HCT116 (cell line): ENCODE measurements around the gene NRCAM. TPM values are rescaled to one million over a fixed set of nuclear protein-coding genes. Genes with fewer than 3 reads are reported as not detected.

Experiments
- ATAC-seq: fragments of 200-7000 bp; cut with Tn5 transposase; 2 replicates; pipeline ENCODE4 v1.9.1; 2020; ENCODE audit warnings: mild to moderate bottlenecking, moderate library complexity
- BruUV-seq: library from RNA; stranded (reverse); fragments of 400-500 nt; replicated peaks from 2 replicates; lab custom pipeline; 2021; lab: Mats Ljungman, UMichigan
- CTCF ChIA-PET: fragments of 300-600 bp; sonication (Branson Sonifier 250); formaldehyde crosslinking; loops from one replicate; lab custom pipeline; 2021; ENCODE audit warnings: antibody characterized with exemption; lab: Charles Lee
- POLR2A ChIA-PET: fragments of 300-600, 350-600 bp; sonication (Branson Sonifier 250); formaldehyde crosslinking; loops from one replicate; lab custom pipeline; 2021; ENCODE audit warnings: antibody characterized with exemption; lab: Charles Lee
- RAD21 ChIA-PET, 2 experiments: fragments of 300-600 bp; sonication (Branson Sonifier 250); formaldehyde crosslinking; loops; one replicate each; lab custom pipeline; 2023; ENCODE audit warnings: low total read pairs in 2 of 2; ENCODE audit not compliant: uncharacterized antibody in 2 of 2, unreplicated experiment in 2 of 2, low non-redundant PET in 1 of 2; lab: Charles Lee
- DNase-seq: peaks from one replicate; pipeline ENCODE4 v3.0.0-alpha.2; 2010; ENCODE audit warnings: low read depth, low spot score
- H2AFZ ChIP-seq: fragments of 200-600 bp; shearing (Covaris generic), sonication (generic); 2 replicates; pipeline ENCODE4 v1.6.1; 2017; ENCODE audit warnings: low read depth, mixed run types, mixed read lengths, antibody characterized with exemption, low read length; ENCODE audit not compliant: poor library complexity, severe bottlenecking
- H3K27ac ChIP-seq: 2 replicates; pipeline ENCODE4 v1.5.1; 2012; ENCODE audit warnings: low read depth, low read length
- H3K27me3 ChIP-seq: fragments of 200-600 bp; sonication (generic); 2 replicates; pipeline ENCODE4 v1.6.1; 2016; ENCODE audit warnings: mixed run types, low read length, mixed read lengths; ENCODE audit not compliant: insufficient read depth
- H3K36me3 ChIP-seq, 2 experiments: fragments of 200-500 bp in 1 of 2; fragments of 200-600 bp in 1 of 2; sonication (Bioruptor generic) in 1 of 2; sonication (generic) in 1 of 2; 2 replicates each; pipeline versions ENCODE4 v1.5.1 to v1.6.1; 2014 to 2016; ENCODE audit warnings: low read length in 2 of 2, inconsistent platforms in 1 of 2, mixed read lengths in 1 of 2, mixed run types in 1 of 2; ENCODE audit not compliant: insufficient read depth in 2 of 2, control insufficient read depth in 1 of 2
- H3K4me1 ChIP-seq, 2 experiments: fragments of 200-600 bp in 1 of 2; sonication (generic) in 1 of 2; 2 replicates each; pipeline versions ENCODE4 v1.5.1 to v1.6.1; 2012 to 2017; ENCODE audit warnings: low read length in 2 of 2, inconsistent platforms in 1 of 2, mild to moderate bottlenecking in 1 of 2, mixed read lengths in 1 of 2, mixed run types in 1 of 2, moderate library complexity in 1 of 2; ENCODE audit not compliant: insufficient read depth in 2 of 2, control insufficient read depth in 1 of 2
- H3K4me2 ChIP-seq: fragments of 200-600 bp; sonication (generic); 2 replicates; pipeline ENCODE4 v1.6.1; 2017; ENCODE audit warnings: mixed run types, low read length, mixed read lengths
- H3K4me3 ChIP-seq, 2 experiments: fragments of 200-600 bp in 1 of 2; sonication (generic) in 1 of 2; replicated peaks in 1 of 2; 2 replicates each; pipeline ENCODE4 v1.5.1; 2011 to 2016; ENCODE audit warnings: low read length in 2 of 2, control low read depth in 1 of 2, low read depth in 1 of 2, mild to moderate bottlenecking in 1 of 2, mixed read lengths in 1 of 2, mixed run types in 1 of 2
- H3K79me2 ChIP-seq: fragments of 200-600 bp; sonication (generic); 2 replicates; pipeline ENCODE4 v1.6.1; 2017; ENCODE audit warnings: mild to moderate bottlenecking, mixed run types, low read length, moderate library complexity, mixed read lengths; ENCODE audit not compliant: insufficient read depth
- H3K9ac ChIP-seq: fragments of 200-600 bp; sonication (generic); 2 replicates; pipeline ENCODE4 v1.6.1; 2016; ENCODE audit warnings: low read length, mixed read lengths
- H3K9me2 ChIP-seq: fragments of 200-600 bp; sonication (generic), shearing (Covaris generic); 2 replicates; pipeline ENCODE4 v1.6.1; 2017; ENCODE audit warnings: mixed run types, mild to moderate bottlenecking, moderate library complexity; ENCODE audit not compliant: insufficient read depth
- H3K9me3 ChIP-seq, 2 experiments: fragments of 200-500 bp in 1 of 2; fragments of 200-600 bp in 1 of 2; sonication (Bioruptor generic) in 1 of 2; sonication (generic) in 1 of 2; 2 replicates each; pipeline ENCODE4 v1.6.1; 2014 to 2017; ENCODE audit warnings: low read length in 2 of 2, mixed read lengths in 2 of 2, inconsistent platforms in 1 of 2, low read depth in 1 of 2, mild to moderate bottlenecking in 1 of 2, mixed run types in 1 of 2, moderate library complexity in 1 of 2; ENCODE audit not compliant: control insufficient read depth in 1 of 2, insufficient read depth in 1 of 2
- H4K20me1 ChIP-seq: fragments of 200-600 bp; sonication (generic), shearing (Covaris generic); 2 replicates; pipeline ENCODE4 v1.6.1; 2017; ENCODE audit warnings: mixed run types, mild to moderate bottlenecking, moderate library complexity; ENCODE audit not compliant: insufficient read depth
- ATF3 ChIP-seq: IDR thresholded peaks from 2 replicates; pipeline ENCODE4 v1.6.1; 2012
- CBX3 ChIP-seq: IDR thresholded peaks from 2 replicates; pipeline ENCODE4 v1.6.1; 2012; ENCODE audit warnings: low read depth
- CEBPB ChIP-seq: IDR thresholded peaks from 2 replicates; pipeline ENCODE4 v1.6.1; 2012; ENCODE audit warnings: low read depth
- CTCF ChIP-seq, 3 experiments: fragments of 200-600 bp in 1 of 3; sonication (generic) in 1 of 3; IDR thresholded peaks in 2 of 3; conservative IDR thresholded peaks in 1 of 3; 2 replicates each; pipeline ENCODE4 v1.5.1; 2012 to 2017; ENCODE audit warnings: low read depth in 2 of 3, low read length in 2 of 3, antibody characterized with exemption in 1 of 3, borderline replicate concordance in 1 of 3, control low read depth in 1 of 3, mild to moderate bottlenecking in 1 of 3, mixed read lengths in 1 of 3, mixed run types in 1 of 3, moderate library complexity in 1 of 3; ENCODE audit not compliant: insufficient read depth in 1 of 3
- EGR1 ChIP-seq: IDR thresholded peaks from 2 replicates; pipeline ENCODE4 v1.6.1; 2012; ENCODE audit warnings: low read depth
- ELF1 ChIP-seq: IDR thresholded peaks from 2 replicates; pipeline ENCODE4 v1.6.1; 2012; ENCODE audit warnings: low read depth, borderline replicate concordance
- EZH2 ChIP-seq: fragments of 200-600 bp; sonication (generic); IDR thresholded peaks from 2 replicates; pipeline ENCODE4 v1.6.1; 2017; ENCODE audit warnings: antibody characterized with exemption, mixed run types
- EZH2phosphoT487 ChIP-seq: fragments of 200-600 bp; IDR thresholded peaks from 2 replicates; pipeline ENCODE4 v1.6.1; 2018; ENCODE audit warnings: antibody characterized with exemption, borderline replicate concordance
- FOSL1 ChIP-seq: IDR thresholded peaks from 2 replicates; pipeline ENCODE4 v1.6.1; 2012; ENCODE audit warnings: low read depth
- JUND ChIP-seq: IDR thresholded peaks from 2 replicates; pipeline ENCODE4 v1.6.1; 2012
- MAX ChIP-seq: IDR thresholded peaks from 2 replicates; pipeline ENCODE4 v1.6.1; 2012
- POLR2A ChIP-seq: IDR thresholded peaks from 2 replicates; pipeline ENCODE4 v1.7.0; 2011; ENCODE audit warnings: borderline replicate concordance; ENCODE audit not compliant: insufficient read depth, insufficient read length; ENCODE audit errors: extremely low read depth
- POLR2AphosphoS5 ChIP-seq: IDR thresholded peaks from 2 replicates; pipeline ENCODE4 v1.6.1; 2011; ENCODE audit warnings: mild to moderate bottlenecking, low read depth, low read length, moderate library complexity
- RAD21 ChIP-seq: IDR thresholded peaks from 2 replicates; pipeline ENCODE4 v1.6.1; 2012; ENCODE audit warnings: low read depth, mild to moderate bottlenecking
- REST ChIP-seq: IDR thresholded peaks from 2 replicates; pipeline ENCODE4 v1.6.1; 2012; ENCODE audit warnings: low read depth
- SIN3A ChIP-seq: IDR thresholded peaks from 2 replicates; pipeline ENCODE4 v1.6.1; 2012; ENCODE audit warnings: low read depth
- SP1 ChIP-seq: IDR thresholded peaks from 2 replicates; pipeline ENCODE4 v1.6.1; 2012; ENCODE audit warnings: low read depth
- YY1 ChIP-seq: IDR thresholded peaks from 2 replicates; pipeline ENCODE4 v1.6.1; 2011; ENCODE audit warnings: low read length, low read depth, moderate library complexity, mild to moderate bottlenecking; ENCODE audit not compliant: insufficient replicate concordance; ENCODE audit errors: extremely low read depth
- ZBTB33 ChIP-seq: IDR thresholded peaks from 2 replicates; pipeline ENCODE4 v1.6.1; 2011; ENCODE audit warnings: mild to moderate bottlenecking, low read length, moderate library complexity; ENCODE audit not compliant: insufficient replicate concordance; ENCODE audit errors: extremely low read depth
- ZFX ChIP-seq: fragments of 450-650 bp; IDR thresholded peaks from 2 replicates; pipeline ENCODE4 v1.6.1; 2017
- ZNF274 ChIP-seq: fragments of 200-500 bp; sonication (Bioruptor generic); IDR thresholded peaks from 2 replicates; pipeline ENCODE4 v1.6.1; 2014; ENCODE audit warnings: mild to moderate bottlenecking, low read depth, low read length, inconsistent platforms
- intact Hi-C: fragments of 100-400 bp; cut with micrococcal nuclease; formaldehyde crosslinking; loops from 2 replicates; pipeline ENCODE4 v1.10.0; 2022
- total RNA-seq: library from RNA; stranded (reverse); gene quantifications from one replicate; pipeline ENCODE4 v1.2.1, GENCODE V29; 2021; ENCODE audit not compliant: unreplicated experiment

Gene NRCAM
- total RNA-seq, 1 experiment from 2014 or later, result 0.15 TPM

GRCh38 chr7:108497082-108497725 lies 41.0 kb upstream of the NRCAM start:
- intact Hi-C loops, result loop anchor here (1.0 kb wide), 1 partner anchor 316 kb away; no protein-coding TSS in a partner anchor
- Histone ChIP-seq H3K27ac (no peak overlapping the region), H3K9ac (no peak overlapping the region), H3K36me3 (no peaks in the 10 kb centered on the region), H3K27me3 (no peaks in the 10 kb centered on the region), H3K79me2 (no peaks in the 10 kb centered on the region), H2AFZ (no peak overlapping the region), H4K20me1 (no peaks in the 10 kb centered on the region; the same call in 1 of the 2 replicates), H3K4me2 (no peak overlapping the region), H3K4me1 (no peaks in the 10 kb centered on the region), H3K9me2 (no peaks in the 10 kb centered on the region), H3K9me3 (no peaks in the 10 kb centered on the region), H3K4me3 (no peak overlapping the region)
- RAD21 ChIA-PET, result no interaction called here
- POLR2A ChIA-PET, result no interaction called here
- DNase-seq (peak; percentile 40), ATAC-seq (peak; percentile 63)
- no TSS peak for BruUV-seq
- CTCF ChIA-PET, result interaction anchor here (0.6 to 1.9 kb wide), 19 partner anchors 10 to 499 kb away, joined by 3 to 14 read pairs (median 4); partner anchors contain the start of gene PNPLA8
- TF ChIP-seq ZNF274 (no peak), EZH2 (no peak), MAX (no peak), ATF3 (no peak), POLR2AphosphoS5 (no peak), REST (no peak), JUND (no peak), SP1 (no peak), SIN3A (no peak), YY1 (no peak), CBX3 (no peak), CTCF (IDR thresholded peaks at IDR 0.05 in 2 of 3, conservative IDR thresholded peaks at IDR 0.05 in 1 of 3; ENCODE audit: borderline replicate concordance in 1 of 3, insufficient read depth in 1 of 3, low read depth in 2 of 3, low read length in 2 of 3) (peak; percentile 55 to 88 (median 66); a peak in 5 of 6 replicates), FOSL1 (no peak), RAD21 (peak; percentile 76), CEBPB (no peak), EZH2phosphoT487 (no peak), ZFX (no peak), POLR2A (no peak), ELF1 (no peak), EGR1 (no peak), ZBTB33 (no peak)
